Activated T-cell treated with anti-CD3 and anti-CD28 coated beads for 4 hours (primary cell): Measurements from ENCODE around the gene ADAMTSL1.

Experiments
- DNase-seq: peaks from one replicate; pipeline ENCODE4 v3.0.0-alpha.2; 2020

ADAMTSL1 gene

DNA sequence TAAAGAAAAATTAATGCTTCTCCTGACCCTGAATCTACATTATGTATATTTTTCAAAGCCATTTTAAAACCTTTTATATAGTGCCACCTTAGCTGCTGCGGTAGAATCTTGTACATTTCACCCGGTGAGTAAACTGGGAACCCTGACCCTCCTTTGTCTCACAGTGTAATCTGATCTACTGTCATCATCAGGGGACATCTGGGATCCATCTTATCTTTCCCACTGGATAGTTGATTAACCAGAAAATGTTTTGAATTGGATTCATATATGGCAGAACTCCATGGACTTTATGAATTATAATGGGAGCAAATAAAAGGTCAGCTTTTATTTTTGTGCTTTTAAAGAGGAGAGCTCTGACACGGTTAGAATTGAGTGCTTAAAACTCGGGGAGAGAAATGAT, 95.0 kb downstream of the ADAMTSL1 start:
- no peak for DNase-seq

DNA sequence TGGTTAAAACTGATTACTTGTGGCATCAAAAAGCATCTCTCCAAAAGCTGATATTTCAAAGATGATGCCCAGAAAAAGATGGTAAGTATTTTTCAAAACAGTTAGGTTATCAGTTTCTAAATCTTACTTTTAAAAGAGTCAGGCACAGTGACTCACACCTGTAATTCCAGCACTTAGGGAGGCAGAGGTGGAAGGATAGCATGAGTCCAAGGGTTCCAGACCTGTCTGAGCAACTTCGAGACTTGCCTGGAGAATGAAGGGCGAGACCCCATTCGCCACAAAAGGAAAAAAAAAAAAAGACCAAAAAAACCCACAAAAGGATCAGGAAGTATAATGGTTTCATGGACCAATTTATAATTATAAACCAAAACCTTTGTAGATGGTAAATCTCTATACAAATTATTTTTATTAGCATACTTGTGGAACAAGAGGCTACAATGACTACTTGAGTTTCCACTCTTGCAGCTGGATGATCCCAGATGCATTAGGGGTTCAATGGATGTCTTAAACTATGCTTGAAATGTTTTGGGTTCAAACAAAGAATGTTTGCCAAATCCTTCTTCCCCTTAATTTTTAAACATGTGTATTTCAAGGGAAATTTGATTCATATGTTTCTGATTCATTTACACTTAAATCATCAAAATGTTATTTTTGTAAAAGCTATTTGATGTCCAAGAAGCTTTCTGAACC, 96.1 kb downstream of the ADAMTSL1 start:
- DNase-seq = no peak

DNA sequence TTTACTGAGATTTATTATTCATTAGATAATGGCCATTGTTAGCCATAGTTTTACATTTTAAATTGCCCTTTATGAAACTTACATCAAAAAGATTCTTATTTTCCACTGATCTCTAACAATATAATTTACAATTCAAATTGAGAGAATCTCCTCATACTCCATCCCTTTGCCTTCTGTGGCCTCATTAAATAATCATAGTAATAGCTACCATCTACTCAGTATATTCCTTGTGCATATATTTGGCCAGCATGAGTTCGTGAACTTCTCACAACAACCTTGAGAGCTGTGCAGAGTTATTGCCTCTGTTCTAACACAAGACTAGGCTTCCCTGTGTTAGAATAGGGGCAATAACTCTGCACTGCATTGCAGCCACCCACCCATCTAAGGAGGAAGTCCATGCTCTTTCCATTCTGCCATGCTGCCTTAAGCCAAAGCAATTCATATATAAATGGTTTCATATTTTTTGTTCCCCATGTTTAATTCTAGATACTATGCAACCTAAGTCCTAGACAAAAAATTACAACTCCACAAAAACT, 99.1 kb downstream of the ADAMTSL1 start:
- DNase-seq = no peak

DNA sequence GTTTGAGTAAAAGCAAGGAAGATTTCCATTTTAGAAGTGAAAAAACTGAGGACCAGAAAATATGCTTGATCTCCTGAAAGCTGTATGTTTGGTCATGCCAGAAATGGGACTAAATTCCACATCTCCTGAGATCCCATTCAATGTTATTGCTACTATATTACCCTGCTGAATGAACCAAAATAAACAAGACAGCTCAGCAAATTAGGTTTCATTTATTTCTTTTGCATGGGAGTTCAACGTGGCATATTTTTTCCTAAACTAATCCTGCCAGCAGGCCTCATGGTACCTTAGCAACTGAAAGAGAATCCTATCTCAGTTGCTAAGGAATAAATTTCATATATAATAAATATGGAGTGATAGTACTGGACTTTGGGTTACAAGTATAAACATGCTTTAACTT, 101.7 kb downstream of the ADAMTSL1 start:
- DNase-seq = no peak

DNA sequence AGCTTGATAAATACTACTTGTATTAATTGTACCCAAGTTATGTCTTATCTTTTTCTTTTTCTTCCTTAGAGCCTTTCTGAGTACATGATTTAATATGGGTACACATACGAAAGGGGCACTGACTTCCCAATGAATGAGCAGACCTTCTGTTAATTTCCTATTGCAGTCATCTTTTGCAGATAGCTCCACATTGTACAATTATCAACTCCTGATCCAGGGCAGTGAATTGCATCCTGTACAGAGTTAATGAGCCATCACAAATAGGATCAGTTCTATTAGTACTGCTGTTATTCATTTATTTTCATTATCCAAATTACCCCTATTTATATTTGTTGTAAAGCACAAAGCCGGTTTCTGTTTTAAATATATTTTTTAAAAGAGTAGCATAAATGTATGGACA, 105.6 kb downstream of the ADAMTSL1 start:
- DNase-seq = no peak

DNA sequence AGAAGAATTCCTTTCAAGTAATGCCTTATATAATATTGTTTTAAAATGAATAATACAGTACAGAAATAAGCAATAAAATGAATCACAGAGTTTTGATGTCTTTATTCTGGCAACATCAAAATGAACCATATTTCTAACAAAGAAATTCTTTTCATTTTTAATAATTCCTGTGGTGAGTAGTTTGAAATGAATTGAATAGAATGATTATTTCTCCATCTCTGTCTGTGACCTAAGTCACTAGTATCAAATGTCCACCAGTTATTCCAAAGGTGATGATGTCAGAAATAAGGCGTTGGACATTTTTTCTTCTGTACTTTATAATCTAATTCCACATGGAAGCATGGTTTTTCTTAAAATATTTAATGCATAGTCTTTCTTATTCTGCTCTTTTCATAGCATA, 106.2 kb downstream of the ADAMTSL1 start:
- DNase-seq = no peak

DNA sequence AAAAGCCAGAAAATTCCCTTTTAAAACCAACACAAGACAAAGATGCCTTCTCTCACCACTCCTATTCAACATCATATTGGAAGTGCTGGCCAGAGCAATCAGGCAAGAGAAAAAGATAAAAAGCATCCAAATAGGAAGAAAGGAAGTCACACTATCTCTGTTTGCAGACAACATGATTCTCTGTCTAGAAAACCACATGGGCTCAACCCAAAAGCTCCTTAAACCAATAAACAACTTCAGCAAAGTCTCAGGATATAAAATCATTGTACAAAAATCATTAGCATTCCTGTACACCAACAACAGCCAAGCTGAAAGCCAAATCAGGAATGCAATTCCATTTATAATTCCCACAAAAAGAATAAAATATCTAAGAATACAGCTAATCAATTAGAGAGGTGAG, 112.0 kb downstream of the ADAMTSL1 start:
- DNase-seq = no peak

DNA sequence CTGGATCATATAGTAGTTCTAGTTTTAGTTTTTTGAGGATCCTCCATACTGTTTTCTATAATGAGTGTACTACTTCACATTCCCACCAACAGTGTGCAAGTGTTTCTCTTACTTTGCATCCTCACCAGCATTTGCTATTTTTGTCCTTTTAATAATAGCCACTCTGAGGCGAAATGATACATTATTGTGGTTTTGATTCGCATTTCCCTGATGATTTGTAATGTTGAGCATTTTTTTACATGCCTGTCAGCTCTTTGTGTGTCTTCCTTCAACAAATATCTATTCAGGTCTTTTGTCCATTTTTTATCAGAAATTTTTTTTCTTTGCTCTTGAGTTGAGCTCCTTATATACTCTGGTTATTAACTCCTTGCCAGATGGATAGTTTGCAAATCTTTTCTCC, 114.0 kb downstream of the ADAMTSL1 start:
- DNase-seq = no peak

DNA sequence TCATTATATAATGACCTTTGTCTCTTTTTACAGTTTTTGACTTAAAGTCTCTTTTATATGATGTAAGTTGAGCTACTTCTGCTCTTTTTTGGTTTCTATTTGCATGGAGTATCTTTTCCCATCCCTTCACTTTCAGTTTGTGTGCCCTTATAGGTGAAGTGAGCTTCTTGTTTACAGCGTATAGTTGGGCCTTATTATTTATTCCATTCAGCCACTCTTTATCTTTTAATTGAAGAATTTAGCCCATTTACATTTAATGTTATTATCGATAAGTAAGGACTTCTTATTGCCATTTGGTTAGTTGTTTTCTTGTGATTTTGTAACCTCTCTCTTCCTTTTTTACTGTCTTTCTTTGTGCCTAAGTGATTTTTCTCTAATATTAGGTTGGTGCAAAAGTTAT, 117.3 kb downstream of the ADAMTSL1 start:
- no peak for DNase-seq

DNA sequence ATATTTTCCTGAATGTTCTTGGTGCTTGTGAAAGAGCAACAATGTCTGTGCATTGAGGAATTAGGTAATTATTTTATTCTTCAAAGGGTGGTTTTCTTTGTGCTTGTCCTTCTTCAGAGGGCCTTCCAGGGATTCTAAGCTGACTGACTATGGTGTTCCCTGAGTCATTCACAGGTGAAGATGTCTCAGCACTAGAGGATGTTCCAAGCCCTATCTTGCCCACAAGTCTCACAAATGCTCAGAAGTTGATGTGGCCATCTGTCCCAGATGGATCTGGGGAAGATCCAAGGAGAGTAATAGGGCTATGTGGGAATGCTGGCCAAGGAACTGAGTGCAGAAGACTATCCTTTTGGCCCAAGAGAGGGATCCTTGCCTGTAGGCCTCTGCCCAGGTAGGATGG, 120.9 kb downstream of the ADAMTSL1 start:
- DNase-seq = no peak

DNA sequence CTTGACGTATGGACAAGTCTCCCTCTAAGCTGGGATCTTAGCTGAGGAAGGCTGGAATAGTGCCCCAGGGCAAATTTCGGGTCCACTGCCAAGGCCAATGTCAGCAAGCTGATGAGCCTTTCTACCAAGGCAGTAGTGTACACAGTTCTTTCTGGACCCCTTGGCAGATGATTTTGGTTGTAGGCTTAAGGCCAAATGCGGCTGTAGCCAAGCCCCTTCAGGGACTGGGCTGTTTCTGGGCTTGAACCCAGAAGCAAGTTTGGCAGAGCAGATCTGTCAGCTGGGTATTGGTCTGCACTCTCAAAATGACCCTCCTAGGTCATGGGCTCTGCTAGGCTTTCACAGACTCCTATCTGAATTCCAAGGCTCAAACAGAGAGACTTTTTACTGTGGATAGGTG, 121.6 kb downstream of the ADAMTSL1 start:
- DNase-seq = no peak

DNA sequence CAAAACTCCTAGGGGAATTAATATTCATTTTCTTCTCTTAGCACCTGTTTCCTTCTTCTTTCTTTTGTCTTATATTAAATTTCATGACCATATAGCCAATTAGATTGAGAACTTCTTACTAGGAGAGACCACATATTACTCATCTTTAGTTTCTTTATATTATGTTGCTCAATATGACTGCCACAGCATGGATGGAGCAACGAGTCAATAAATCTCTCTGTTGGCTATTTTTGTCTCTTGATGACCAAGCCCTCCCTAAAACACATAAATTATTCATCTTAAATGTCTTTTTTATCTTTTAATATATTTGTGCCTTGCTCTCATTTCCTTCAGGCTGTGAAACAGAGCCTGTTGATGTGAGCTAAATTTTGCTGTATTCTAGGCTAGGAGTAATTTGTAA, 123.0 kb downstream of the ADAMTSL1 start:
- no peak for DNase-seq

DNA sequence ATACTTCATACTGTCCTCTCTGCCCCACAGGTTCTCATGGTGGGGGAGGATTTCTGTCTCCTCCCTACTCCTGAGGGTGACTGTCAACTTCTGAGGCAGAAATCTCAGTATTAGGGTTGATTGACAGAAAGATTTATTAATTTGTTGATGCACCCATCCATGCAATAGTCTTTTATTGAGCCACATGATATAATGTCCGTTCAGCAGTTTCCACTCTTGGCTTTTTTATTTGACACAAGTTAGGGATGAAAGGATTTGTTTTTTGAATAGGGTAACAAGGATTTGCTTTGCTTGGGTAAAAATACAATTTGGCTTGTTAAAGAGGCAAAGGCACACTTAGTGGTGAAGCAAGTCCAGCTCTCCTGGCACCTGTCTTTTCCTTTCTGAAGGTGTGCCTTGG, 125.0 kb downstream of the ADAMTSL1 start:
- no peak for DNase-seq

DNA sequence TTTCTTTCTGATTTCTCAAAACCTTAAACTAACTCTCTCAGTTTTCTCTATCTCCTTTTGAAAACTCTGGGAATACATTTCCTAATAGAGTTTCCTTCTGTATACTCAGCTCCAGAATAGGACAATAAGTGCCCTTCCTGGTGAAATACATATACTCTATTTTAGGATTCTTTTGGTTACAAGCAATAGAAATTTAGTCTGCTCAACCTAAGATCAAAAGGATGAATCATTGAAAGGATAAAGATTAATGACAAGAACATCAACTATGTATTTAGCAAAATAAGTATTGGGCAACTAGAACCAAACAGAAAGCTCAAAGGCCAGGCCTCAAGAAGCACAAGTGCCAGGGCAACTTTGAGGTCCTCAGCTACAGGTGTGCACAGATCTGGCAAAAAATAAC, 127.1 kb downstream of the ADAMTSL1 start:
- no peak for DNase-seq

DNA sequence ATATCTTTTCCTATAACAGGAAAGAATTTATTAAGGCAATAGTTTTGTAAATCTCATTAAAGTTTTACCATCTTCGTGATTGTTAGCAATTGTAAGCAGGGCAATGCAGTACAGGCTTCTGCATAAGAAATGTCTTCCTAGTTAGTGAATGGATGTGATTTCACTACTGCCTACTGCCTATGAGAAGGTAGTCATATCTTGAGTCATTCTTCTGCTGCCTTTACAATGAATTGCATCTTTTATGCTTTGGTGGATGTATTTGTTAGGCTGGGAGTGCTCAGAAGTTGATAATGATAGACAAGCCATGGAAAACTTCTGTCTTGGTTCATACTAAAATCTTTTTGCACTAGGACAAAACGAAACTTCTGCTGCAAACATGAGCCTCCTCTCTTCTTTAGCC, 128.0 kb downstream of the ADAMTSL1 start:
- no peak for DNase-seq

DNA sequence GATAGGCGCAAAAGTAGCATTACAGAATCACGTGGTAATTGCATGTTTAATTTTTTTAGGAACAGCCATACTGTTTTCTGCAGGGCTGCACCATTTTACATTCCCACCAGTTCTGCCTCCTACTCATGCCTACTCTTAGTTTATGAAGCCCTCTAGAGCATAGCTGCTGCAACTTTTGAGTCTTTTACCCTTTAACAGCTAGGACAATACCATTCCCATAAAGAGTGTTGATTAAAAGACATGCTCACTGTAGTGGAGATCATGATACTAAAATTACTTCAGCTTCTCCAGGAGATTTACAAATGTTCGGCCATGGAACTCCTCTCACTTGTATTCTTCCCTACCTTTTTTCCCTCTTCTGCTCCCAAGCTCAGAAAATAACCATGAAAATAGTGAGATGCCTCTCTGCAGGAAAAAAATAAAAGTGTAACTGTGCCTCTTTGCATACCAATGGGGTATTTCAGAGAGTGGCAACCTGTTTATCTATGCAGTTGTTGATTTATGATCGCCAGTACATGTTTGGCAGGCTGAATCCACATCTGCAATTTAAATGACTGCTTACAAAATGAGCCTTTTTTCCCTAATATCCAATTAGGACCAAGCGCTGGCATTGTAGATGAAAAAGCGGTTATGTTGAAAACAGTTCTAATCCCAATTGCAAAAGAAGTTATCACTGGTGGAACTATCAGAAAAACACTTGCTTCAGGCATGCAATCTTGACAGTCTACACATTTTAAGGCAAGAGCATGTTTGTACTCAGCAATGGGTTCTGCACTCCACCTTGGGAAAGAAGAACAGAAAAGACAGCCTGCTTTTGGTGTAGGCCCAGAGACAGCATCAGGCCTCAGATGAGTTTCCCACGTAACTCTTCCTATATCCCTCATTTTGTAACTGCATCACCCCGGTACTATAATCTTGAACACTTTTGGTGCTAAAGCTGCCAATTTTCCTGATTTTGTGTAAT, 131.1 kb downstream of the ADAMTSL1 start:
- DNase-seq = no peak

DNA sequence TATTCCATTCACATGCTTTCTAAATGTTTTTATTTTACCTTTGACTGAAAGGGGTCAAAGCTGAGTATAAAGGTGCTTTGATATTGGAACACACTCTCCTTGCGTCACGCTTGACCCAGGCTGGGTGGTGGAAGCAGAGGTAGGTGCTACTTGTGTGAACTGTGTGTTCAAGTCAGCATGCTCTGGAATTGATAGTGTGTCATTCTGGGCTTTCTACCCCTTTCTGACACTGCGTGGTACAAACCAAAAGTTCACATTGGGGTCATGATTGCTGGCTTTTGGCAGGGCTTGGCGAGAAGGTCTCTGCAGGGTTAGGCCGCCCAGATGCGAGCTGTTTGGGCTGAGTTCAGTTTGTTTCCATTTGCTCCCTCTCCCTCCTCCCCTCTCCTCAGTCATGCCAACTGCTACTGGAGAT, 131.8 kb downstream of the ADAMTSL1 start:
- no peak for DNase-seq

DNA sequence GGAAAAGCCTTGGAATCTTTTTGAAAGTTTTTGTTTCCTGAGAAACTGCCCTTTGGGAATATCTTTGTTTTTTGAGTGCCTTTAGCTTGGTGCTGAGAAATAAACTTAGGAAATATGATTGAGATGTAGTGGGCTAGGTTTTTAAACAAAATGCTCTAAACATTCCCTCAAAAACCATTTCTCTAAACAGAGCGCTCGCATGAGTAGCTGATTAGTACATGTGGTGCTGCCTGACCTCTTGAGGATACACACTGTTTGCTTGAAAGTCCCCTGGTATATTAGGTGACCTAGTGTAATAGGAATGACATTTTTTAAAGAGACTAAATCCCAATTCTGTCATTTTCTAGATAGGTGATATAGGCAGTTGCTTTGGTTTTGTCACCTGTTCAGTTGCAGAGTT, 132.3 kb downstream of the ADAMTSL1 start:
- DNase-seq = no peak

DNA sequence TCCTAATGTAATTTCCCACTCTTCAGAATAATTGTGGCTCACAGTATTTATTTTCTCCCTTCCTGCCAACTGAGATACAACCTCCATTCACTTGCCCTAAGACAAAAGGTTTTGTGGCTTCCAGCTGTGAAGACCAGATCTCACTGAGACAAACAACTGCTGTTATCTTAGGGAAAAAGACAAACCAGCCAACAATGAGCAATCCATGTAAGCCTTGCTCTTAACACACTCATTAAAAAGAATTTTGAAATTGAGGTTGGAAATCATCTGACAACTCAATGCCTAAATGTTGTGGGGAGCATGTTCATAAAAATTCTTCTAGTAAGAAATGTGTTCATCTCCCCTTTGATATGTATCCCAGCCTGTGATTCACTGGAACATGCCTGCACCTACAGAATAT, 132.9 kb downstream of the ADAMTSL1 start:
- DNase-seq = no peak

DNA sequence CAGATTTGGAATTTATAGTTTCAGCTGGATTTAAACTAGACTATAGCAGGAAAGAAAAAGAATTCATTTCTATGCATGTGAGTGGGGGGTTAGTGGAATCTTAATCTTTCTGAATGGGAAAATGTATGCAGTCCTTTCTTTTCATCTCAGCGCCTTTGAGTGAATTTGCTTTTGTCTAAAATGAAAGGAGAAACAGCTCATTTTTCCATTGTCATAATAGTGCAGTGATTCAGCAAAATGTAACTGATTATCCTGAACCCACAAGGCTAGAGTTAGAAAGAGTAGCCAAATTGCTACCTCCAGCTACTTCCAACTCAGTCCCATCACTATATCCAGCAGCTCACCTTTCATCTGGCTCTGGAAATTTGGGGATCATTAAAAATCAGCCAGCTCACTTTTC, 134.4 kb downstream of the ADAMTSL1 start:
- DNase-seq = no peak

DNA sequence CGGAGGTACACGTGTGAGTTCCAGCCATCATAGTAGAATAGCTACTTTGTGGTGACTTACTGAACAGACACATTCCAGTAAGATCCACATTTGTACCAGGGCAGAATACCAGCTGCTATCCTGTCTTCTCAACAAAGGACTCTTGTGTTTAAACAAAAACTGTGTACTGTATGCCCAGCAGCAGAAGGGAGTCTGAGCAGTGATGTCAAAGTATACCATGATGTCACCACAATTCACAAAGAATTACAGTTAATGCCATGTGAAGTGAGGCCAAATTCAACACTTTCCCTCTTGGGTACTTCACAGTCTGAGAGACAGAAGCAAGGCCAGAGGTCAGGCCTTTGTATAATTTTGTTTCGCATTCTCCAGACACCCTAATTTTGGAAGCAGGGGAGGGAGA, 137.0 kb downstream of the ADAMTSL1 start:
- no peak for DNase-seq

DNA sequence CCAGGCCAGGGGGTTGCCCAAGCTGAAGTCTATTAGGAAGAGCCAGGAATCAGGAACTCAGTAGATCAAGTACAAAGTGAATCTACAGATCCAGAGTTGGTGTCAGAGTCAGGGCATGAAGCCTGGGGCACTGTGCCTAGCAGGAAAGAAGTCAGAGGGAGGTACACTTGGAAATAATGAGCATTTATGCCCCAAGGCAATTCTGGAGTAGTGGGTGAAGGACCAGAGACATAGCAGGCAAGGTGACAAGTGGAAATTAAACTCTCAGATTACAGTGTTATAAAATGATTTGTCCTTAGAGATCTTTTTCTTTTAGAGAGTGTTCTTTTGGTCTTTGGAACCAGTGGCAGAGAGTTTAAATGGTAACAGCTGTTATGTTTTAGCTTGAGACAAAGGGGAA, 138.0 kb downstream of the ADAMTSL1 start:
- no peak for DNase-seq

DNA sequence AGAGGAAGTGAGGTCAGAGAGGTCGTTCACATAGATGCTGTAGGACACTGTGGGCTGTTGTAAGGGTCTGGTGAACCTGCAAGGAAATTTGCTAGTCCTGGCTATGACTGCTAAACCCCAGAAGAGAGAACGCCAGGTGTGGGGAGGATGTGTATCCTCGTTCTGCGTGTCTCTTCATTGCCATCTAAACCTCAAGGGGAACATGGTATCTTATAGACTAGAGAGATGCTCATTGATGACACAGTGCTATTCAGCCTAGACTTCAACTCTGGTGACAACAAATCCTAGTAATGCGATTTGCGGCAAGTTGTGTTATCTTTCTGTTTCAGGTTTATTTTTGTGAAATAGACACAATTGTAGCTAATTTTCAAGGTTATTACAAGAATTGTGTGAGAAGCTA, 140.2 kb downstream of the ADAMTSL1 start:
- DNase-seq = no peak

DNA sequence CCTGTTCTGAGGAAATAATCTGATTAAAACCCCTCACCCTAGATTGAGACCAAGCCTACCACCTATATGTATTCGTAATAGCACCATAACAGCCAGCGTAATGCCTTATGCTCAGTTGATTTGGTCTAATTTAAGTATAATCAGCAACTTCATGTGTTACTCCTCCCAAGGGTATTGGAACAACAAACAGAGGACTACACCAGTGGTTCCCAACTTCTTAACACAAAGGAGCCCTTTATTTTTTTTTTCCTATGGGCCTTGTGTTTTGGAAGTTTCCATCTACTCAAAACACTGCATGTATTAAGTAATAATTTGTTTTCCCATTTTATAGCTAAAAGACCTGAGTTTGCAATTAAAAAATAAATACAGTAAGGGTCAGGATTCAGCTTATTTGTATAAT, 140.7 kb downstream of the ADAMTSL1 start:
- no peak for DNase-seq
